Aorta (tissue), 5 donors: ENCODE results near the gene CBS. TPM values are rescaled to one million over a fixed set of nuclear protein-coding genes. Genes with fewer than 3 reads are reported as not detected.
"Not testable (repeated sequence)": the region's sequence is repeated elsewhere in the genome, so short reads cannot be mapped to it uniquely, and the experiment has no call there.

Source experiments
- ATAC-seq: fragments of 200-7000 bp; cut with Tn5 transposase; one replicate; pipeline ENCODE4 v1.9.1; 2022; ENCODE audit warnings: moderate library complexity; ENCODE audit not compliant: low FRiP score
- DNase-seq, 2 donors: peaks; one replicate each; pipeline ENCODE4 v3.0.0-alpha.2; 2020
- H3K27ac ChIP-seq, 2 donors: one replicate each; pipeline ENCODE4 v1.5.1; 2013; ENCODE audit warnings: low read length in 2 of 2, mild to moderate bottlenecking in 2 of 2, moderate library complexity in 2 of 2, control low read depth in 1 of 2, inconsistent platforms in 1 of 2, low read depth in 1 of 2
- H3K27me3 ChIP-seq, 2 donors: one replicate each; pipeline ENCODE4 v1.6.1; 2013; ENCODE audit warnings: control low read depth in 1 of 2, low read length in 1 of 2, mild to moderate bottlenecking in 1 of 2, moderate library complexity in 1 of 2; ENCODE audit not compliant: insufficient read depth in 2 of 2, control insufficient read depth in 1 of 2
- H3K36me3 ChIP-seq, 2 donors: one replicate each; pipeline ENCODE4 v1.6.1; 2013; ENCODE audit warnings: control low read depth in 1 of 2, low read length in 1 of 2, mild to moderate bottlenecking in 1 of 2; ENCODE audit not compliant: insufficient read depth in 2 of 2, control insufficient read depth in 1 of 2
- H3K4me1 ChIP-seq, 2 donors: one replicate each; pipeline ENCODE4 v1.6.1; 2013; ENCODE audit warnings: low read length in 2 of 2, control low read depth in 1 of 2, mild to moderate bottlenecking in 1 of 2, moderate library complexity in 1 of 2; ENCODE audit not compliant: insufficient read depth in 2 of 2, control insufficient read depth in 1 of 2
- H3K4me3 ChIP-seq, 2 donors: one replicate each; pipeline ENCODE4 v1.5.1; 2013; ENCODE audit warnings: low read length in 2 of 2, control low read depth in 1 of 2, mild to moderate bottlenecking in 1 of 2
- H3K9me3 ChIP-seq: one replicate; pipeline ENCODE4 v1.6.1; 2013; ENCODE audit warnings: mild to moderate bottlenecking, low read length; ENCODE audit not compliant: control insufficient read depth
- WGBS, 2 donors: extraction: QIAGEN DNeasy Blood & Tissue Kit; methylation state at CpG; one replicate each; pipeline ENCODE4 v1.1.7; 2013; 5-methylcytosine and 5-hydroxymethylcytosine counted together
- intact Hi-C, 2 donors: fragments of 100-400 bp; cut with DNase I; formaldehyde crosslinking; loops; one replicate each; pipeline versions ENCODE4 v1.14.2 to v1.15.0; 2022
- polyA plus RNA-seq, 2 donors: library from polyadenylated mRNA; stranded (reverse); fragments of 200-250 nt; gene quantifications; one replicate each; pipeline ENCODE4 v1.2.3, GENCODE V29; 2013
- total RNA-seq, 2 donors: library from RNA; stranded (reverse); fragmentation: NEBNext Ultra II Directional; extraction: Animal tissue kit (Norgen Biotek cat#: 25700); gene quantifications; one replicate each; pipeline ENCODE4 v1.2.1, GENCODE V29; 2021
- donor health status: healthy with polysubstance abuse.
- donor health status: Bipolar disorder and iron deficiency.
- donor health status: DM: no; HTN: no; CAD: no.
- donor health status: DM: no; HTN: no; CAD: no.
- donor health status: DM: yes; HTN: yes; CAD: no.

CBS gene
- total and polyA plus RNA-seq, 4 donors = 9.2 to 38.1 (median 20.4) TPM

DNA sequence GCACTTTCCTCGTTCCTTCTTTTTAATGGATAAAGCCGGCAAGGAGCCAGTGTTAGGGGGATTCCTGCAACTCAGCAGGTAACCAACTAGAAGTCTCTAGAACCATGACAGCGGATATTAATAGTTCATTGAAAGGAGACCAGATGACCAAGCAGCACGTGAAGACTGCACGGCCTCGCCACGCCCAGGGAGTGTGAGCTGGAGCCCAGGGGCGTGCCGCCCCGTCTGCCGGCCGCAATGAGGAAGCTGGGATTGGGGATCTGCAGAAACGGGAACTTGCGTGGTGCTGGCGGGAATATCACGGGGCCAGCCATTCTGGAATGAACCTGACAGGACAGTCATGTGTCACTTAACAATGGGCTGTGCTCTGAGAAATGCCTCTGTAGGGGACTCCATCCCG, 38.7 kb downstream of the CBS start:
- H3K36me3 ChIP-seq, H3K27me3 ChIP-seq, H3K27ac ChIP-seq, ATAC-seq, H3K9me3 ChIP-seq, H3K4me3 ChIP-seq, intact Hi-C loops, H3K4me1 ChIP-seq: not testable (repeated sequence)
- peak in 1 of 2 donors; percentile 82 for DNase-seq
- WGBS, 2 donors = 82 to 92% methylated on average over 9 to 11 of the region's 17 CpGs

DNA sequence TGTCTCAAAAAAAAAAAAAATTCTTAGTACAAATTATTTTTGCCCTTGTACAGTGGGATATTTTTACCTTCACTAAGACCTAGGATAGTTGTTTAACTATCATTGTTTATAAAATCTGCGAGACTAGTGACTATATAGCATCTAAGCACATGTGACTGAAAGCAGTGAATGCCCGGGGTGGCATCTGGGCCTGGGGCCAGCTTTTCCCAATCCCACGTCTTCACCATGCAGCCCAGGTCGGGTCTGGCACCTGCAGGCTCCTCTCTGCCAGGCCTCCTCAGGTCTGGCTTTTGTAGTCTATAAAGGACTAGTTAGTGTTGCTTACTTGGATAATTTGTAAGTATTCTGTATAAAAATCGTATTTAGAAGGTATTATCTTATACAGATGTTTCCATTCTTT, 40.8 kb downstream of the CBS start:
- ATAC-seq = no peak
- H3K36me3 ChIP-seq = no peaks in the 10 kb centered on the region
- no peaks in the 10 kb centered on the region for H3K4me1 ChIP-seq
- no peaks in the 10 kb centered on the region for H3K9me3 ChIP-seq
- no peak for DNase-seq
- no peaks in the 10 kb centered on the region for H3K27me3 ChIP-seq
- WGBS, 2 donors = 82% methylated on average over 5 of the region's 5 CpGs
- H3K4me3 ChIP-seq = no peak overlapping the region
- intact Hi-C loops = no loop called here
- no peak overlapping the region for H3K27ac ChIP-seq

DNA sequence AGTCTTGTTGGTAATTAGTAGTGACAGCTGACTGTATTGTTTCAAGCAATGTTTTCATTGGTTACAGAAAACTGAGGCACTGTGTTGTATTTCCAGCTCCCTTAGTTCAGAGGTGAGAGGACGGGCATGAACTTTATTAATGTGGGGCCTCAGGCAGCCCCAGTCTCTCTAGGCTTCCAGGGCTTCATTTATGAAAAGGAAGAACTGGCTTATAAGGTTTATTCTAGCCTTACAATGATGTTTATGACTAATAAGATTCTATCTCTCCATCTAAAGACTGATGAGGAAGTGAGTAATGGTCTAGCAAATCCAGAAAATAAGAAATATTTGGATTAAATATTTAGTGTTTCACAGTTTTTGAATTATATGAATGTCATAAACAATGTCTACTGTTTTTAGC, 41.5 kb downstream of the CBS start:
- DNase-seq (no peak), ATAC-seq (no peak)
- Histone ChIP-seq H3K27me3 (no peaks in the 10 kb centered on the region), H3K4me3 (no peak overlapping the region), H3K36me3 (no peaks in the 10 kb centered on the region), H3K4me1 (no peaks in the 10 kb centered on the region), H3K27ac (no peak overlapping the region), H3K9me3 (no peaks in the 10 kb centered on the region)
- intact Hi-C loops = no loop called here
- WGBS, 2 donors = 96 to 97% methylated on average over 1 of the region's 1 CpG

DNA sequence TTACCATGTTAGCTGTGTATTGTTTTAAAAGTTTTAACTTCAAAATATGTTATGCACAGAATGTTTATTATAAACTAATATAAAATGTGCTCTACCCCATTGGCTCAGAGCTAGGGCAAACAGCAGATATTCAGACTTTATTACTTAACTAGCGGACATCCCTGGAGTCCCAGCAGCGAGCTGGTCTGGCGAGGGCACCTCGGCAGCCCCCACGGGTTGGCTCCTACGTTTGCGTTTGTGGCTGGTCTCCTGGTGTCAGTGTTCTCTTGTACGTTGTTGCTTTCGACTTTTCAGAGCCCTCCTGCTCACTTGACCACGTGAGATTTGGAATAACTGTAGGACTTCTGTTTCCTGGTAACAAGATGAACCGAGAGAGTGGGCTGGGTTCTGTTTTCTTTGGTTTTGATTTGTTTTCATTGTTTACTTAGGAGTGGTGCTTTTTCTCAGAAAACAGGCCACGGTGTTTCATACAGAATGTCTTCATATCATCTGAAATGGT, 44.5 kb downstream of the CBS start:
- Histone ChIP-seq H3K36me3 (peaks cover 0 to 3% of the 10 kb centered on the region in 2 donors), H3K27ac (no peak overlapping the region), H3K27me3 (no peaks in the 10 kb centered on the region), H3K4me3 (no peak overlapping the region), H3K9me3 (no peaks in the 10 kb centered on the region), H3K4me1 (no peaks in the 10 kb centered on the region)
- DNase-seq = no peak
- 88% methylated on average over 12 of the region's 12 CpGs for WGBS, 2 donors
- no peak for ATAC-seq
- intact Hi-C loops = no loop called here

DNA sequence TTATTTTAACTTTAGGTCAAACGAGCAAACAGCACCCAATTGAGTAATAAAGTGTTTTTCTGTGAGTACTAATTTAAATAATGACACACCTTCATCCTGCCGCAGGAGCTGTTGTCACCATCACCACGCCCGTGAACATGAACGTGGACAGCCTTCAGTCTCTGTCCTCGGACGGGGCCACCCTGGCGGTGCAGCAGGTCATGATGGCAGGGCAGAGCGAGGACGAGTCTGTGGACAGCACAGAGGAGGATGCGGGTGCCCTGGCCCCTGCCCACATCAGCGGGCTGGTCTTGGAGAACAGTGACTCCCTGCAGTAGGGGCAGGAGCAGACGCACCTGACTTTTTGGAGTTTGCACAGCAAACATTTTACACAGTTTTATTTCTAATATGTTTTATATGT, 45.9 kb downstream of the CBS start:
- H3K27me3 ChIP-seq = no peaks in the 10 kb centered on the region
- peaks cover 0 to 3% of the 10 kb centered on the region in 2 donors for H3K36me3 ChIP-seq
- no peaks in the 10 kb centered on the region for H3K9me3 ChIP-seq
- intact Hi-C loops = no loop called here
- DNase-seq (no peak), ATAC-seq (no peak)
- WGBS, 2 donors = 93 to 96% methylated on average over 13 of the region's 13 CpGs
- no peaks in the 10 kb centered on the region for H3K4me1 ChIP-seq
- no peak overlapping the region for H3K27ac ChIP-seq
- no peak overlapping the region for H3K4me3 ChIP-seq

DNA sequence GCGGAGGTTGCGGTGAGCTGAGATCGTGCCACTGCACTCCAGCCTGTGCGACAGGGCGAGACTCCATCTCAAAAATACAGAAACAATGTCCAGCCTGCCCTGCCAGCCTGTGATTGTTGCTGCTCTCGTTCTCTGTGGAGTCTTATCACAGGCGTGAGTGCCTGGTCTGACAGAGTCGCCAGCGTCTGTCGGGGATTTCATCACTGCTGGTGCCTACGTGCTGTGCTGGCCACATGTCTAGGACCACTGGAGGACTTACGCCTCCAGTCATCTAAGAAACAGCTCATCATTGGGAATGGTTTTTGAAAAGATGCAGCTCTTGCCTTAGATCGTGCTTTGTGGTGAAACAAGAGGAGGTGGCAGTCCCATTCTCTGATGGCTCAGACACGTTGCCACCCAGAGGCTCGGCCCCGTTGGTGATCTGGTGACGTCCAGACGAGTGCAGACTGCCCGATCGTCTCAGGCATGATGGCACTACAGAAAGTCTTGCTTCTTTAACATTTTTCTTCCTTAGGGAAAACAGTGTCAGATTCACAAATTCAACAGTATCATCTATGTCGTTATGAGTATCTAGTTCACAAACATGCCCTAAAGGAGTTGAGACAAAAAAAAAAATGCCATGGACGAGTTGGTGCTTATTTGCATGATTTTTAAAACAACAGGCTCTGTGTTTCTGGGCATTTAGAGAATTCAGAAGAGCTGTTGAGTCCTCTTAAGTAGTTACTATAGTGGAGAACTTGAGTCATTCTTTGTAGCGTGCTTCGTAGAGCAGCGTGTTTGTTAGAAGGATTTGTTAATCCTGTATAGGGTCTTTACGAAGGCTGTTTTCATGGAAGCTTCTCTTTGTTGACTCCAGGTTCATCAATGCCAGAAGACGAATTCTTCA, 47.5 kb downstream of the CBS start:
- Histone ChIP-seq H3K4me3 (no peak overlapping the region), H3K4me1 (no peaks in the 10 kb centered on the region), H3K27ac (no peak overlapping the region), H3K27me3 (no peaks in the 10 kb centered on the region), H3K9me3 (no peaks in the 10 kb centered on the region), H3K36me3 (peaks cover 0 to 3% of the 10 kb centered on the region in 2 donors)
- DNase-seq = no peak
- WGBS, 2 donors = 87 to 90% methylated on average over 27 of the region's 27 CpGs
- intact Hi-C loops = no loop called here
- no peak for ATAC-seq

DNA sequence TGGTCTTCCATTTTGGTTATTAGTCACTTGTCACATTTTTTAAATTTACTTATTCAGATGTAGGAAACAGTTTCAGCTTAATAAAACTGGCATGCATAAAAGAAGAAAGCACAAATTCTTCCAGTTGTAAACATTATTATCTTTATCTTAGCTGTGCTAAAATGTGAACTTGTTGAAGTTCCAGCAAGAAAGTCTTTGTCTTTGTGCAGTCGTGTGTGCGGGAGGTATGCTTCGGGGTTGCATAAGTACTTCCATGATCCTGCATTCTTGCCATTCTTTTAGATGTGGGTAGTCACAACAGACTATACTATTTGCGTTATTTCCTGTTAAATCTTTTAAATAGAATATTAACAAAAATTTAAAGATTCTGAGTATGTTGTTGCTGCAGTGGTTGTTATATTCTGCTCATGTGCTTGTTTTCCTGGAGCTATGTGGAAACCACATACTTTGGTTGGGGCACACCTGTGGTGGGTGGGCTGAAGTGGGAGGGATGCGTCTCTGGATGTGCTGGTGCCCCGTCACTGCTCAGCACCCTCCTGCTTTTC, 49.9 kb downstream of the CBS start:
- Histone ChIP-seq H3K36me3 (peaks cover 0 to 5% of the 10 kb centered on the region in 2 donors), H3K4me3 (no peak overlapping the region), H3K9me3 (no peaks in the 10 kb centered on the region), H3K27me3 (no peaks in the 10 kb centered on the region), H3K4me1 (no peaks in the 10 kb centered on the region), H3K27ac (no peak overlapping the region)
- DNase-seq (no peak), ATAC-seq (no peak)
- intact Hi-C loops = no loop called here
- WGBS, 2 donors = 59 to 64% methylated on average over 6 of the region's 6 CpGs

DNA sequence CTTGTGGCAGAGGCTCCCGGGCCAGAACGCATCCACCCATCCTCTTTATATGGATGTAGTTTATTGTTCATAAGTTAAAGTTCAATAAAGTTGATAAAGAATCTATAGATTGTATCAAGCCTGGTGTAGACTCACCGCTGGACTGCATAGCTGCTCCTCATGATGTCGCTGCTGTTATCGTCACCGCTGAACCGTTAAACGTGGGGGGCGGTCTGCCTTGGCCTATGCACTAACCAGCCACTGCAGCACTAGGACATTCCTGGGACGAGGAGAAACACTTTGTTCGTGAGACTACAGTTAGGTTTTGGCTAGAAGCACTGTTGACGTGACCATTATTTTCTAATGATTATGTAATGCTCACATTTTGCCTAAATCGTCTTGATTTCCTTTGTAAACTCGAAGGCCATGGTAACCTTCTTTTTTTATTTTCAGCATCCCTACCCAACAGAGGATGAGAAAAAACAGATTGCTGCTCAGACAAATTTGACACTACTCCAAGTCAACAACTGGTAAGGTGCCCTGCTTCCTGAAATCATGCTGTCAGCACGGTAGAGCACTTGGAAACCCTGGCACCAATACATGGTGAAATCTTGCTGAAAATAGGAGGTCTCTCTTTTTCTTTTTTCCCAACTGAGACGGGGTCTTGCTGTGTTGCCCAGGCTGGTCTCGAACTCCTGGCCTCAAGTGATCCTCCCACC, 51.0 kb downstream of the CBS start:
- ATAC-seq = no peak
- Histone ChIP-seq H3K36me3 (peaks cover 0 to 7% of the 10 kb centered on the region in 2 donors), H3K4me3 (no peak overlapping the region), H3K4me1 (no peaks in the 10 kb centered on the region), H3K9me3 (no peaks in the 10 kb centered on the region), H3K27ac (no peak overlapping the region), H3K27me3 (no peaks in the 10 kb centered on the region)
- no peak for DNase-seq
- WGBS, 2 donors = 86 to 89% methylated on average over 17 of the region's 17 CpGs
- intact Hi-C loops = no loop called here
